ENCODE data around the gene C1QC. TPM values are rescaled to one million over a fixed set of nuclear protein-coding genes. Genes with fewer than 3 reads are reported as not detected.

The C1QC gene
- total RNA-seq, 1 donor from 2014 or later, result not detected

DNA sequence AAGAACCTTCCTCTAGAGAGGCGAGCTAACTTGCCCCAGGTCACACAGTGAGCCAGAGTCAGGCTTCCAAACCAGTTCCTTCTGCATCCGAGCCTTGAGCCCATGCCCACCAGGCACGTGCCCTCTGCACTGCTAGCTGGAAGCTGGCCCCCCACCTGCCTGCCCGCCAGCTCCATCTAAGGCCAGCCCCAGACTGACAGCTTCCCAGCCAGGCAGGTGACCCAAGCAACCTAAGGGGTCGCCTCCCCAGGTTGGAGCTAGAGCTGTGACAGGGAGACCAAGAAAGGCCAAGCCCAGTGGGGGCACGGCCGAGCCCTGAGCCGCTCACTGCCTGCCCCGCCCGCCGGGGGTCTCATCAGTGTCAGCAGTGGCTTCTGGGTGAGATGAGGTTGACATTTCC is 26.9 kb upstream of the C1QC start:
- no peak for DNase-seq
- TF ChIP-seq, protein P1, sequence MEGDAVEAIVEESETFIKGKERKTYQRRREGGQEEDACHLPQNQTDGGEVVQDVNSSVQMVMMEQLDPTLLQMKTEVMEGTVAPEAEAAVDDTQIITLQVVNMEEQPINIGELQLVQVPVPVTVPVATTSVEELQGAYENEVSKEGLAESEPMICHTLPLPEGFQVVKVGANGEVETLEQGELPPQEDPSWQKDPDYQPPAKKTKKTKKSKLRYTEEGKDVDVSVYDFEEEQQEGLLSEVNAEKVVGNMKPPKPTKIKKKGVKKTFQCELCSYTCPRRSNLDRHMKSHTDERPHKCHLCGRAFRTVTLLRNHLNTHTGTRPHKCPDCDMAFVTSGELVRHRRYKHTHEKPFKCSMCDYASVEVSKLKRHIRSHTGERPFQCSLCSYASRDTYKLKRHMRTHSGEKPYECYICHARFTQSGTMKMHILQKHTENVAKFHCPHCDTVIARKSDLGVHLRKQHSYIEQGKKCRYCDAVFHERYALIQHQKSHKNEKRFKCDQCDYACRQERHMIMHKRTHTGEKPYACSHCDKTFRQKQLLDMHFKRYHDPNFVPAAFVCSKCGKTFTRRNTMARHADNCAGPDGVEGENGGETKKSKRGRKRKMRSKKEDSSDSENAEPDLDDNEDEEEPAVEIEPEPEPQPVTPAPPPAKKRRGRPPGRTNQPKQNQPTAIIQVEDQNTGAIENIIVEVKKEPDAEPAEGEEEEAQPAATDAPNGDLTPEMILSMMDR (IDR thresholded peaks at IDR 0.05; ENCODE audit: partially characterized antibody, unreplicated experiment), result no peak
- no peak overlapping the region for H3K4me3 Mint-ChIP-seq (ENCODE audit: unreplicated experiment)
- peaks cover 19% of the 10 kb centered on the region for H3K27me3 Mint-ChIP-seq (ENCODE audit: unreplicated experiment)
- H3K36me3 Mint-ChIP-seq (ENCODE audit: unreplicated experiment), result no peaks in the 10 kb centered on the region
- H3K4me1 Mint-ChIP-seq (ENCODE audit: low read depth, unreplicated experiment), result peaks cover 36% of the 10 kb centered on the region
- H3K9me3 Mint-ChIP-seq (ENCODE audit: unreplicated experiment), result peaks cover 21% of the 10 kb centered on the region
- no peak overlapping the region for H3K27ac Mint-ChIP-seq (ENCODE audit: unreplicated experiment)

DNA sequence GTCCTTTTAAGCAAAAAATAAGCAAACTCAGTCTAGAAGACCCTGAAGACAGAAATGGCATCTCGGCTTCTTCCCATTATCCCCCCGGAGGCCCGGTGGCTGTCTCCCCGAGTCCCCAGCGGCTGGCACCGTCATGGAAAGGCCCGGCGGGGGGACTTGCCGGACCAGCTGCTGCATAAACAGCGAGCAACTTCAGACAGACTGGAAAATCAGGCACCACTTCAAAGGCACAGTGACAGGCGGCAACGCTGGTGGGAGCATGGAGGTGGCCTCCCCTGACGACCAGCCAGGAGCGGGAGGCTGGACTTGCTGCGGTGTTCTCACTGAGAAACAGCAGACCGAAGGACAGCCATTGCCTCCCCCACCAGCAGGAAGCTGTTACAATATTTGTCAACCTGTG is 25.4 kb upstream of the C1QC start:
- no peak for DNase-seq
- Mint-ChIP-seq H3K4me3 (ENCODE audit: unreplicated experiment) (no peak overlapping the region), H3K27me3 (ENCODE audit: unreplicated experiment) (peaks cover 17% of the 10 kb centered on the region), H3K27ac (ENCODE audit: unreplicated experiment) (no peak overlapping the region), H3K36me3 (ENCODE audit: unreplicated experiment) (no peaks in the 10 kb centered on the region), H3K4me1 (ENCODE audit: low read depth, unreplicated experiment) (peaks cover 29% of the 10 kb centered on the region), H3K9me3 (ENCODE audit: unreplicated experiment) (peaks cover 12% of the 10 kb centered on the region)
- TF ChIP-seq, protein P1 (IDR thresholded peaks at IDR 0.05; ENCODE audit: partially characterized antibody, unreplicated experiment), result no peak

DNA sequence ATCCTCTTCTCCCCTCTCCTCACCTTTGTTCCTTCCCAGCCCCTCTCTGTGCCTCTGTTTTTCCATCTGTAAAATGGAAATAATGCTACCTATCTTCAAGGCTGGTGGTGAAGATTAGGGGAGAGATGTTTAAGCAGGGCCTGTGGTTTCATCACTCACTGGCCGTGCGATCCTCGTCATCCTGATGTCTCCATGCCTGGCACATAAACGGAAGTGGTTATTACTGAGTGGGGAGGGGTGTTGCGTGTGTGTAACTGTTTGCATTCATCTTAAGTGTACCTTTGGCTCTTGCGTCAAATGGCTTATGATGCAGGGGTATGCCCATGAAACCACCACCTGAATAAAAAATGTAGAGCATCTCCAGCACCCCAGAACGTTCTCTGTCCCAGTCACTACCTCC is 24.2 kb upstream of the C1QC start:
- peaks cover 20% of the 10 kb centered on the region for H3K4me1 Mint-ChIP-seq (ENCODE audit: low read depth, unreplicated experiment)

DNA sequence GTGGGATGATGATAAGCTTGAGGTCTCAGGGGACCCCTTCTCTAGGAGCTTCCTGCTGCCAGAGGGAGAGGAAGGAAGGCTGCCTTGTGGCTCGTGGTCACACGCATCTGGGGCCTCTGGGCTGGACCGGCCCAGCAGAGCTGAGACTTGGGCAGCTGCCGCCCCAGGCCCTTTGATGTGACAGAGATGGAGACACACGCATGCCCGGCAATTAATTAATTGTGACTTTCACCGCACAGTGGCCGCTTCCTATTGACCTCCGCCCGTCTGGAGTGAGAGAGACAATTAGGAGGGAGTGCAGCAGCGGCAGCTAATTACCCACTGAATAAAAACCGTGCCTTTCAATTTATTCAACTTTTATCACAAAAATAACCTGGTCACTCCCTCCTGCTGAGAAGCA is 23.6 kb upstream of the C1QC start:
- H3K4me1 Mint-ChIP-seq (ENCODE audit: low read depth, unreplicated experiment), result peaks cover 15% of the 10 kb centered on the region
- no peaks in the 10 kb centered on the region for H3K36me3 Mint-ChIP-seq (ENCODE audit: unreplicated experiment)
- TF ChIP-seq, protein P1 (IDR thresholded peaks at IDR 0.05; ENCODE audit: partially characterized antibody, unreplicated experiment), result no peak
- H3K4me3 Mint-ChIP-seq (ENCODE audit: unreplicated experiment), result peak overlapping the region; percentile 15
- peak overlapping the region; percentile 12 for H3K27ac Mint-ChIP-seq (ENCODE audit: unreplicated experiment)
- peaks cover 6% of the 10 kb centered on the region for H3K27me3 Mint-ChIP-seq (ENCODE audit: unreplicated experiment)
- no peak for DNase-seq
- peaks cover 7% of the 10 kb centered on the region for H3K9me3 Mint-ChIP-seq (ENCODE audit: unreplicated experiment)

More for the DNA sequence above, 24.2 kb upstream of the C1QC start:
- H3K36me3 Mint-ChIP-seq (ENCODE audit: unreplicated experiment), result no peaks in the 10 kb centered on the region
- H3K27ac Mint-ChIP-seq (ENCODE audit: unreplicated experiment), result peak overlapping the region; percentile 44
- H3K4me3 Mint-ChIP-seq (ENCODE audit: unreplicated experiment), result peak overlapping the region; percentile 15
- peaks cover 8% of the 10 kb centered on the region for H3K9me3 Mint-ChIP-seq (ENCODE audit: unreplicated experiment)
- TF ChIP-seq, protein P1 (IDR thresholded peaks at IDR 0.05; ENCODE audit: partially characterized antibody, unreplicated experiment), result no peak
- H3K27me3 Mint-ChIP-seq (ENCODE audit: unreplicated experiment), result peaks cover 11% of the 10 kb centered on the region
- no peak for DNase-seq

DNA sequence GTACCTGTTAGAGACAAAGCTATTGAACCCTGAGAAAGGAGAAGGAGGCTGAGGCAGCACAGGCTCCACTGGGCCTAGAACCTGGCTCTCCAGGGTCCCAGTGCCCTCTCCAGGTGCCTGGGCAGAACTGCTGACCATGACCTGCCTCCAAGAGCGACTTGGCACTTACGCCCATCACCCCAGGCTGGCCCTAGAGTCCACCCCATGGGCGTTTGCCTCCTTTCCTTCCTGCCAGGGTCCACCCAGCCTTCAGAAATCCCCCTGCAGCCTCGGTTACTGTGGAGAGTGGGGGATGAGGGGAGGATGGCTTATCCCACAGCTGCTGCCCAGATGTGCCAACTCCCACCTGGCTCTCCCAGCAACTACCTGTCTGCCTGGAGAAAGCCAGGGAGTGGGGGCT is 21.7 kb upstream of the C1QC start:
- Mint-ChIP-seq H3K36me3 (ENCODE audit: unreplicated experiment) (no peaks in the 10 kb centered on the region), H3K4me1 (ENCODE audit: low read depth, unreplicated experiment) (peaks cover 20% of the 10 kb centered on the region), H3K4me3 (ENCODE audit: unreplicated experiment) (no peak overlapping the region), H3K27ac (ENCODE audit: unreplicated experiment) (no peak overlapping the region), H3K27me3 (ENCODE audit: unreplicated experiment) (peaks cover 7% of the 10 kb centered on the region), H3K9me3 (ENCODE audit: unreplicated experiment) (peaks cover 7% of the 10 kb centered on the region)
- TF ChIP-seq, protein P1 (IDR thresholded peaks at IDR 0.05; ENCODE audit: partially characterized antibody, unreplicated experiment), result no peak
- no peak for DNase-seq

Measured in glutamatergic neuron (in vitro differentiated cells).